ENCODE measurements around the gene HDGF.
"Not testable (repeated sequence)": the region's sequence is repeated elsewhere in the genome, so short reads cannot be mapped to it uniquely, and the experiment has no call there.

Gene HDGF

GRCh38 chr1:156766298-156767100 is 15.0 kb upstream of the HDGF start:
- peak; percentile 34 for DNase-seq

- DNase-seq: peak; percentile 24
Observed at GRCh38 chr1:156765666-156766065, 14.2 kb upstream of the HDGF start.

GRCh38 chr1:156765136-156765535 is 13.7 kb upstream of the HDGF start:
- DNase-seq: not testable (repeated sequence)

- DNase-seq: no peak
Observed at GRCh38 chr1:156760796-156761104, 9.3 kb upstream of the HDGF start.

- peak; percentile 45 for DNase-seq
Observed at GRCh38 chr1:156760092-156760795, 8.8 kb upstream of the HDGF start.

GRCh38 chr1:156757572-156758253 is 6.2 kb upstream of the HDGF start:
- DNase-seq: peak; percentile 92

- DNase-seq: peak; percentile 46
Observed at GRCh38 chr1:156756355-156756754, 4.9 kb upstream of the HDGF start.

- peak; percentile 85 for DNase-seq
Observed at GRCh38 chr1:156755527-156755950, 4.1 kb upstream of the HDGF start.

- no peak for DNase-seq
Observed at GRCh38 chr1:156754219-156754618, 2.7 kb upstream of the HDGF start.

GRCh38 chr1:156752843-156753482 is 1.5 kb upstream of the HDGF start:
- DNase-seq: peak; percentile 44

- peak; percentile 95 for DNase-seq
Observed at GRCh38 chr1:156751757-156752481, 444 bp upstream of the HDGF start.

GRCh38 chr1:156750711-156751450 is 594 bp downstream of the HDGF start:
- peak; percentile 32 for DNase-seq

- peak; percentile 74 for DNase-seq
Observed at GRCh38 chr1:156750191-156750672, 1.2 kb downstream of the HDGF start.

- DNase-seq: peak; percentile 87
Observed at GRCh38 chr1:156749419-156750118, 1.9 kb downstream of the HDGF start.

GRCh38 chr1:156748670-156749418 is 2.6 kb downstream of the HDGF start:
- peak; percentile 80 for DNase-seq

GRCh38 chr1:156747742-156748669 is 3.5 kb downstream of the HDGF start:
- peak; percentile 13 for DNase-seq

- DNase-seq: peak; percentile 67
Observed at GRCh38 chr1:156746728-156747631, 4.5 kb downstream of the HDGF start.

- no peak for DNase-seq
Observed at GRCh38 chr1:156746406-156746727, 5.1 kb downstream of the HDGF start.
